GM10266 (cell line): ENCODE data around the gene ZNF708.

Experiments
- DNase-seq: peaks from one replicate; pipeline ENCODE4 v3.0.0; 2012; ENCODE audit errors: extremely low spot score
- TF ChIP-seq, protein P1 (sequence below): IDR thresholded peaks from 2 replicates; pipeline ENCODE4 v1.5.1; 2012; ENCODE audit warnings: mild to moderate bottlenecking, low read depth; ENCODE audit not compliant: control insufficient read depth, insufficient read depth; ENCODE audit errors: missing control alignments

The ZNF708 gene

DNA sequence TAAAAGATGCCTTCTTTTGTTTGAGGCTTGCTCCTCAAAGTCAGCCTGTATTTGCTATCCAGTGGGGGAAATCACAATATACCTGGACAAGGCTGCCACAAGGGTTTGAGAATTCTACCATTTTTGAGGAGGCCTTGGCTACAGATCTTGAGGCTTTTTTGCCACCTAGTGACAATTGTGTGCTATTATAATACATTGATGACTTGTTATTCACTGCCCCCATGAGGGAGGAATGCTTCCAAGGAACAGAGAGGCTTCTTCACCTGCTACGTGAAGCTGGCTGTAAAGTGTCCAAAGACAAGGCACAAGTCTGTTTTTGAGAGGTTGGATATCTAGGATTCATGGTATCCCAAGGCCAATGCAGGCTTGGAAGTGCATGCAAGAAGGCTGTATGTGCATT is 72.5 kb downstream of the ZNF708 start:
- TF ChIP-seq, protein P1, sequence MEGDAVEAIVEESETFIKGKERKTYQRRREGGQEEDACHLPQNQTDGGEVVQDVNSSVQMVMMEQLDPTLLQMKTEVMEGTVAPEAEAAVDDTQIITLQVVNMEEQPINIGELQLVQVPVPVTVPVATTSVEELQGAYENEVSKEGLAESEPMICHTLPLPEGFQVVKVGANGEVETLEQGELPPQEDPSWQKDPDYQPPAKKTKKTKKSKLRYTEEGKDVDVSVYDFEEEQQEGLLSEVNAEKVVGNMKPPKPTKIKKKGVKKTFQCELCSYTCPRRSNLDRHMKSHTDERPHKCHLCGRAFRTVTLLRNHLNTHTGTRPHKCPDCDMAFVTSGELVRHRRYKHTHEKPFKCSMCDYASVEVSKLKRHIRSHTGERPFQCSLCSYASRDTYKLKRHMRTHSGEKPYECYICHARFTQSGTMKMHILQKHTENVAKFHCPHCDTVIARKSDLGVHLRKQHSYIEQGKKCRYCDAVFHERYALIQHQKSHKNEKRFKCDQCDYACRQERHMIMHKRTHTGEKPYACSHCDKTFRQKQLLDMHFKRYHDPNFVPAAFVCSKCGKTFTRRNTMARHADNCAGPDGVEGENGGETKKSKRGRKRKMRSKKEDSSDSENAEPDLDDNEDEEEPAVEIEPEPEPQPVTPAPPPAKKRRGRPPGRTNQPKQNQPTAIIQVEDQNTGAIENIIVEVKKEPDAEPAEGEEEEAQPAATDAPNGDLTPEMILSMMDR = no peak

More for the DNA sequence above, 72.5 kb downstream of the ZNF708 start:
- DNase-seq = no peak
